HUES64 (cell line): ENCODE results near the gene DLGAP1.

Experiments
- H3K27ac ChIP-seq: 2 replicates; pipeline ENCODE4 v1.7.0; 2013; ENCODE audit warnings: low read depth, low read length, inconsistent platforms
- H3K27me3 ChIP-seq: 2 replicates; pipeline ENCODE4 v1.6.1; 2013; ENCODE audit warnings: mild to moderate bottlenecking, low read length; ENCODE audit not compliant: insufficient read depth
- H3K36me3 ChIP-seq: 2 replicates; pipeline ENCODE4 v1.6.1; 2013; ENCODE audit warnings: mild to moderate bottlenecking, low read length; ENCODE audit not compliant: insufficient read depth
- H3K4me1 ChIP-seq: 2 replicates; pipeline ENCODE4 v1.6.1; 2013; ENCODE audit warnings: mild to moderate bottlenecking, low read length, moderate library complexity; ENCODE audit not compliant: insufficient read depth
- H3K4me3 ChIP-seq: 2 replicates; pipeline ENCODE4 v1.5.1; 2013; ENCODE audit warnings: mild to moderate bottlenecking, low read length, moderate library complexity
- H3K9ac ChIP-seq: 2 replicates; pipeline ENCODE4 v1.6.1; 2013; ENCODE audit warnings: mild to moderate bottlenecking, low read depth, low read length
- H3K9me3 ChIP-seq: 2 replicates; pipeline ENCODE4 v1.6.1; 2013; ENCODE audit warnings: low read depth, low read length; ENCODE audit not compliant: insufficient read depth
- WGBS: fragments of 150-250, 120-280 bp; methylation state at CpG from one replicate; pipeline ENCODE4 v1.1.7; 2013; ENCODE audit warnings: missing lambda C conversion rate; 5-methylcytosine and 5-hydroxymethylcytosine counted together

DLGAP1 gene

DNA sequence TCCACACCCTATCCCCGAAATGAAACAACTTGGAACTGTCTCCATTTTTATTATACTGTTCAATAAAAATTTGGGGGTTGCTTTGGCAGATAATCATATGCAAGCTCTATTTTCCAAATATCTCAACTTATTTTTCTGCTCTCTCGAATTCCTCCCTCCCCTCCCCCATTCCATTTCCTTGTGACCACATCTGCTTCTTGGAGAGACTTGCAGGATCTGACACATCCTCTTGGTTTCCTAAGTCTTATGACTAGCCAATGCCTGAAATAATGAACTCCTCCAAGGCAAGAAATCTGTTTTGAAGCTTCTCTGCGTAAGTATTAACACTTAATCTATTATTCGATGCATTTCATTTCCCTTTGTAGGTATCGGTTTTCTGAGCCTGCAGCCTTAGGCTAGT lies 989.1 kb downstream of the DLGAP1 start:
- Histone ChIP-seq H3K4me1 (peaks cover 24% of the 10 kb centered on the region), H3K9ac (no peak overlapping the region), H3K4me3 (no peak overlapping the region), H3K27me3 (no peaks in the 10 kb centered on the region), H3K36me3 (peaks cover 6% of the 10 kb centered on the region), H3K9me3 (no peaks in the 10 kb centered on the region), H3K27ac (no peak overlapping the region)
- 79% methylated on average over 4 of the region's 5 CpGs for WGBS

DNA sequence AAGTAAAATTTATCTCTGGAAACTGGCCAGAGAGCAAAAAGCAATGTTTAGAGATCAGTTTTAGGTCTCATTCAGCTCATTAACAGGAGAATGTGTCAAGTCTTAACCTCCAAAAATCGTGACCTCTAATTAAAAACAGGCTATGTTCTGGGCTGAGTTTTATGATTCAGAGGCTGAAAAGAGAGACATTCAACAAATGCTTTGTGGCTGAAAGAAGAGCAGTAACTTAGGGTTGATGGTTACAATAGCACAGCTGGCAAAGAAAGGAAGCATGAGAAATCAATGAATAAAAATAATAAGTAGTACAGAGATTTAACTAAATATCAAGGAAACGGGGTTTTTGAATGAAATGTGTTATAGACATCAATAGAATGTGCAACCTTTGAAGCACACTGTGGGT lies 992.1 kb downstream of the DLGAP1 start:
- H3K4me1 ChIP-seq: peaks cover 33% of the 10 kb centered on the region
- H3K9me3 ChIP-seq: no peaks in the 10 kb centered on the region
- H3K36me3 ChIP-seq: peaks cover 34% of the 10 kb centered on the region
- H3K27me3 ChIP-seq: no peaks in the 10 kb centered on the region
- H3K27ac ChIP-seq: peak overlapping the region; percentile 46
- no peak overlapping the region for H3K4me3 ChIP-seq
- WGBS: 94% methylated on average over 2 of the region's 2 CpGs
- no peak overlapping the region for H3K9ac ChIP-seq

DNA sequence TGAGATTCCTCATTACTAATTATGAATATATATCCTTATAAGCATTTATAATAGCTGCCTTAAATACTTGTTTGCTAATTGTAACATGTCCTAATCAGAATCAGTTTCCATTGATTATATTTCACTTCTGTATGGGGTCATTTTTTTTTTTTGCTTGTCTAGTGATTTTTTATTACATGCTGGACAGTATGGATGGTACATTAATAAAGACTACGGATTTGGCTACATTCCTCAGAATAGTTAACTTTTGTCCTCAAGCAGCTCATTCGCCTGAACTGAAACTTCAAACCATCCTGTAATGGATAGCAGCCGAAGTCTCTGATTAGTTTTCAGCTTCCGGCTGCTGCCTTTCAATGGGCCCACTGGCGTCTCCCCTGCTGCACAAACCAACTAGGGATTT lies 993.4 kb downstream of the DLGAP1 start:
- Histone ChIP-seq H3K4me1 (peaks cover 39% of the 10 kb centered on the region), H3K27me3 (no peaks in the 10 kb centered on the region), H3K36me3 (peaks cover 47% of the 10 kb centered on the region), H3K9me3 (no peaks in the 10 kb centered on the region), H3K27ac (peak overlapping the region; percentile 46; the same call in 1 of the 2 replicates), H3K4me3 (no peak overlapping the region), H3K9ac (no peak overlapping the region)
- WGBS: 93% methylated on average over 5 of the region's 5 CpGs

DNA sequence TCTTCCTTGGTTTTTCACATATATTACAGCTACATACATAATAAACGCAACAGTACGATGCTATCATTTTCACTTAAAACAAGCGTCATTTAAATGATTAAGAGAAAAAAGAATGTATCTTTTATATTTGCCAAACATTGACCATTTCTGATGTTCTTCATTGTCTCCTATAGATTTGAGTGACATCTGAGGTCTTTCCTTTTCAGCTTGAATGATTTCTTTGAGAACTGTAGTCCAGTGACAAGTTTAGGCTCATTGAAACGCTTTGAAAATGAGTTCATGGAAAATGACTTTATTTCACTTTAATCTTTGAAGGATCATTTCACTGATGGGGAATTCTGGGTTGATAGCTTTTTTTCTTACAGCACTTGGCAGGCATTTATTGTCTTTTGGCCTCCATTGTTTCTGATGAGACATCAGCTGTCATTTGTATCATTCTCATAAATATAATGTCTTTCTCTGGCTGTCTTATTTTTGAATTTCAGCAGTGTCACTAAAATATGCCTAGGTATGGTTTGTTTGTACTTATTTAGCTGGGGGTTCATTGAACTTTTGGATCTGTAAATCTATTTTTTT lies 994.2 kb downstream of the DLGAP1 start:
- H3K4me1 ChIP-seq: peaks cover 39% of the 10 kb centered on the region
- no peaks in the 10 kb centered on the region for H3K9me3 ChIP-seq
- H3K4me3 ChIP-seq: no peak overlapping the region
- H3K36me3 ChIP-seq: peaks cover 55% of the 10 kb centered on the region
- H3K27ac ChIP-seq: no peak overlapping the region
- H3K27me3 ChIP-seq: no peaks in the 10 kb centered on the region
- WGBS: 93% methylated on average over 4 of the region's 4 CpGs
- no peak overlapping the region for H3K9ac ChIP-seq

DNA sequence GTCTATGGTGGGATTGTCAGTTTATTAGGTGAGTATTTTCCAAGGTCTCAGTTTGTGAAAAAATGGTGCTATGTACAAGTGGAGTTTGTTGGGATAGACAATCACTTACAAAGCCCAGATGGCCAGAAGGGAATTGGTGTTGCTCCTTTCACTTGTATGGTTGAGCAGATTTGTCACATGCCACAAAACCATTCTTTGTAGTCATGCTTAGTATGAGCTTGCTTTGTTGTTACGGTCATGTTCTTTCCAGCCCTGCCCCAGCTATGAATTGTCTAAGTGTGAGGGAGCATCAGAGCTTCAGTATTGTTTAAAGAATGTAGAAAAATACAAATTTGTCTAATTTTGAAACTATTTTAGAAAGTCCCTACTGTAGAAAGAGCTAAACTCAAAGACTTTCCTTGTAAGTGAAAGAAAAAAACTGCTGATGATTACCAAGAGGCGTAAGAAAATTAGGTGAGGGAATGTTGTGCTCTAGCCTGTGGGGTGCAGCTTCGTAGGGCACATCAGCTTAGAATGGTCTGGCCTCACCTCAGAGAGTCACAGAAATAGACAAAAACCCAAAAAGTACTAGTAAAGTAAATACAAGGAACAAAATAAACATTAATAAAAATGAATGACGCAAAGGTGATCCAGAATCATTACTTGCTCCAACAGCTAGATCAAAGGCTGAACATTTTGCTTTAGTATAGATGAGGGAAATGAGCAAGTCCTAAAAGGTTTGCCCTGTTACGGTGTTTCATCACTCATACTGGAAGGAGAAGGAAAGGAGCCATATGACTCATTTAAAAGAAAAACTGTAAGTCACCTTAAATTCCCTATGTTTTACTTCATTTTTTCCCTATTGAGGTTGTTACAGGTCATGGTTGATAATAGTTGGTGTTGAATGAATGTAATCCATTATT lies 995.9 kb downstream of the DLGAP1 start:
- Histone ChIP-seq H3K9ac (no peak overlapping the region), H3K27ac (peak overlapping the region; percentile 78), H3K4me3 (no peak overlapping the region), H3K36me3 (peaks cover 62% of the 10 kb centered on the region), H3K9me3 (no peaks in the 10 kb centered on the region), H3K4me1 (peaks cover 52% of the 10 kb centered on the region), H3K27me3 (no peaks in the 10 kb centered on the region)
- WGBS: 86% methylated on average over 5 of the region's 5 CpGs

DNA sequence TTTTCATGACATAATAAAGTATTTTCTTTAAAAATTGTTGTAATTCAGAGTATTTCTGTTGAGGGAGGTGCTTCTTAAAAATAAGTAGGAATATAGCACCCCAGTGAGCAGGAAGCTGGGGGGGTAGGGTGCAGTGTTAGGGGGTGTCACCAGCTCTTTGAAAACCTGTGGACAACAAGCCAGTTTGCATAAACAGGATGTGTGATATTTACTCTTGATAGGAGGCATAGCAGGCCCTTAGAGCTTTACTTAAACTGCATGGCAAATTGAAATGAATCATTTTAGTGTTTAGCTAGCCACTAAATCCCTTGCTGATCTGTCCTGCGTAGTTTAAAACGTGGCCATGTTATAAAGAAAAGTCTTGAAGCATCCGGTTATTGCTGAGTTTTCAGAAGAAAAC lies 996.7 kb downstream of the DLGAP1 start:
- H3K4me1 ChIP-seq: peaks cover 56% of the 10 kb centered on the region
- H3K4me3 ChIP-seq: no peak overlapping the region
- peaks cover 62% of the 10 kb centered on the region for H3K36me3 ChIP-seq
- no peaks in the 10 kb centered on the region for H3K9me3 ChIP-seq
- H3K27me3 ChIP-seq: no peaks in the 10 kb centered on the region
- 76% methylated on average over 3 of the region's 3 CpGs for WGBS
- H3K27ac ChIP-seq: peak overlapping the region; percentile 78
- no peak overlapping the region for H3K9ac ChIP-seq

DNA sequence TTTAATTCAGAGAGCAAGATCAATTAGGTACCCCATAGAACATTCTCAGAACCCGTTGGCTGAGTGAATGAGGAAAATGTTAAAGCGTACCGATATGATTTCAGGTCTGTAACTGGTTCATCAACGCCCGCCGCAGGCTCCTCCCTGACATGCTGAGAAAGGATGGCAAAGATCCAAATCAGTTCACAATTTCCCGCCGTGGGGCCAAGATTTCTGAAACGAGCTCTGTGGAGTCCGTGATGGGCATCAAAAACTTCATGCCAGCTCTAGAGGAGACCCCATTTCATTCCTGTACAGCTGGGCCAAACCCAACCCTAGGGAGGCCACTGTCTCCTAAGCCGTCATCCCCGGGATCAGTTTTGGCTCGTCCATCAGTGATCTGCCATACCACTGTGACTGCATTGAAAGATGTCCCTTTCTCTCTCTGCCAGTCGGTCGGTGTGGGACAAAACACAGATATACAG lies 997.8 kb downstream of the DLGAP1 start:
- no peak overlapping the region for H3K9ac ChIP-seq
- H3K36me3 ChIP-seq: peaks cover 67% of the 10 kb centered on the region
- no peaks in the 10 kb centered on the region for H3K27me3 ChIP-seq
- H3K4me1 ChIP-seq: peaks cover 56% of the 10 kb centered on the region
- H3K9me3 ChIP-seq: no peaks in the 10 kb centered on the region
- no peak overlapping the region for H3K4me3 ChIP-seq
- H3K27ac ChIP-seq: peak overlapping the region; percentile 93; the same call in 1 of the 2 replicates
- 93% methylated on average over 15 of the region's 15 CpGs for WGBS

DNA sequence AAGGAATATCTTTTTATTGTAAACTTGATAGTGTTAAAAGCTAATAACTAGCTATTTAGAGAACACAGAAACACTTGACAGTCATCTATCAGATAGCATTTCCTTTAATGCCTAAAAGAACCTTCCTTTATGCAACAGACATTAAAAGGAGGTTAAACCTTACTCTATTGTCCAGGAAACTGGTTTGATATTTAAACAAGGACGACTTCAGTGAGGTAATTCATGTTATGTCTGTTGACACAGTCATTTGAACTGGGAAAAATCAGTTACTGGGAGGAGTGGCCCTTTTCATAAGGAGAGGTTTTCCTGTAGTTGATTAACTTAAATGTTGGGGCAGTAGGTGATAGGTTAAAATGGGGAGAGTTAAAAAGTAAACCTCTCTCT lies 998.4 kb downstream of the DLGAP1 start:
- WGBS: 58% methylated on average over 1 of the region's 1 CpG
- Histone ChIP-seq H3K4me3 (no peak overlapping the region), H3K9me3 (no peaks in the 10 kb centered on the region), H3K36me3 (peaks cover 67% of the 10 kb centered on the region), H3K27ac (peak overlapping the region; percentile 93), H3K4me1 (peaks cover 56% of the 10 kb centered on the region), H3K27me3 (no peaks in the 10 kb centered on the region), H3K9ac (no peak overlapping the region)

DNA sequence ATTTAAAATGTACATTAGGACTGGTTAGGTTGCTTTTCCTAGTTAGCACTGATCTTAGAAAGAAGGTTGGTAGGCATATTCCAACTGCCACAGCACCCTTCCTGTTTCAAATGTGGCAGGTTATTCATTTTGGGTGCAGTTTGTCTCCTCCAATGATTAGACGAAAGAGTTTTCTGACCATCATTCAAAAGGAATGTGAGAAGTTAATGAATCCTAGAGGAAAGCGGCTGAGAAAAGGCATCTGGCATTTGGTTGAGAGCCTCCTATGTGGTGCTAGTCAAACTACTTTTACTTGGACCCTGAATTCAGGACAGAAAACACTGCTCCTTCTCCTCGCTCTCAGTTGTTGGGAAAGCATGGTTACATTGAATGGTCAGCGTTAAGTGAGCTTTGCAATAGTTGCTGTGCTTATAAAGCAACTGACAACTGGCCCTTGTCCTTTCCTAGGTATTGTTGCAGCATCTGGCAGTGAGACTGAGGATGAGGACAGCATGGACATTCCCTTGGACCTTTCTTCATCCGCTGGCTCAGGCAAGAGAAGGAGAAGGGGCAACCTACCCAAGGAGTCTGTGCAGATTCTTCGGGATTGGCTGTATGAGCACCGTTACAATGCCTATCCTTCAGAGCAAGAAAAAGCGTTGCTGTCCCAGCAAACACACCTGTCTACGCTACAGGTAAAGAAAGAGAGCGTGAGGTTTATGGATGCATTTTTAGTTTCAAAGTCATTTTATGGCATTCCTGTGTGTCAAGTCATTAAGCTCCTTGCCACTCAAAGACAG lies 999.0 kb downstream of the DLGAP1 start:
- Histone ChIP-seq H3K9ac (peak overlapping the region; percentile 90), H3K4me3 (peak overlapping the region; percentile 87), H3K9me3 (no peaks in the 10 kb centered on the region), H3K27me3 (no peaks in the 10 kb centered on the region), H3K4me1 (peaks cover 56% of the 10 kb centered on the region), H3K36me3 (peaks cover 62% of the 10 kb centered on the region), H3K27ac (peak overlapping the region; percentile 93)
- WGBS: 68% methylated on average over 10 of the region's 10 CpGs

DNA sequence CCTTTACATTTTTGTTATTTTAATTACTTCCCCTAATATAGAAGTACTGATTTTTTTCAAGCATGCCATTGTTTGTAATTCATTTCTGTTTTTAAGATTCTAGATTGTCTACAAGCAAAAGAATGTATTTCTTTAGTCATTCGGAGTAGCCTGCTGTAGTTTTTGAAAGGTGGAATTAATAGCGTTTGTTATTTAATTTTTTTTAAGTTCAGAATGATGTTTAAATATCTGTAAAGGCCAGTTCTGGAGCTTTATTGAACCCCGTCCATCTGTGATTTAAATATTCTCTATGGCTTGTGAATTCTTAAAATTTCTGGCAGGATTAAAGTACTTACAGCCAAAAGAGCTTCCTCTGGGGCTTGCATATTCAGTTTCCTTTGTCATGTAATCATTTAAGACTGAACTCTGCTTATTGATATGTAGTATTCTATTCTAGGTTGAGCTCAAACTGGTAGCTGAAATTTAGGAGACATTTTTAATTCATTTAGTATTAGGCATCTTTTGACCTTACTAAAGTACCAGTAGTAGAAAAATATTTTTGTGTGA lies 999.9 kb downstream of the DLGAP1 start:
- peaks cover 53% of the 10 kb centered on the region for H3K36me3 ChIP-seq
- peak overlapping the region; percentile 93 for H3K27ac ChIP-seq
- 0% methylated on average over 3 of the region's 3 CpGs for WGBS
- H3K9ac ChIP-seq: peak overlapping the region; percentile 90
- H3K4me3 ChIP-seq: peak overlapping the region; percentile 87
- H3K4me1 ChIP-seq: peaks cover 56% of the 10 kb centered on the region
- no peaks in the 10 kb centered on the region for H3K9me3 ChIP-seq
- H3K27me3 ChIP-seq: no peaks in the 10 kb centered on the region
